Measurements from ENCODE around the gene HHATL.

The HHATL gene

GRCh38 chr3:42658771-42659390, 43.7 kb downstream of the HHATL start:
- CTCF ChIA-PET, result no interaction called here
- no peak for TF ChIP-seq ZNF626 (tag by site-specific recombination; IDR thresholded peaks at IDR 0.05)
- peak; percentile 95 for TF ChIP-seq ZNF513 (tag by site-specific recombination; IDR thresholded peaks at IDR 0.05)
- no peak for TF ChIP-seq KLF1 (tag by site-specific recombination; IDR thresholded peaks at IDR 0.05)
- TF ChIP-seq ZFP37 (tag by site-specific recombination; IDR thresholded peaks at IDR 0.05), result no peak
- TF ChIP-seq EGR2 (tag by site-specific recombination; IDR thresholded peaks at IDR 0.05; ENCODE audit: low read depth), result peak; percentile 81
- TF ChIP-seq ZFHX2 (tag by site-specific recombination; conservative IDR thresholded peaks at IDR 0.05), result peak; percentile 42
- H3K36me3 ChIP-seq (ENCODE audit: control insufficient read depth in 2 of 2, insufficient read depth in 1 of 2, low read length in 2 of 2), result peaks cover 0 to 57% of the 10 kb centered on the region in 2 experiments; a peak in 1 of 3 replicates
- POLR2A ChIA-PET, result no interaction called here
- H3K9me3 ChIP-seq (ENCODE audit: control insufficient read depth, insufficient read depth, low read depth, low read length), result no peaks in the 10 kb centered on the region
- no peak overlapping the region for H3K27ac ChIP-seq (ENCODE audit: extremely low read depth, low read depth, low read length)
- H3K4me3 ChIP-seq (ENCODE audit: low read depth, low read length), result no peak overlapping the region
- no peaks in the 10 kb centered on the region for H3K4me1 ChIP-seq (ENCODE audit: control insufficient read depth, insufficient read depth, low read length)

- POLR2A ChIA-PET, result no interaction called here
- Histone ChIP-seq H3K27ac (ENCODE audit: extremely low read depth, low read depth, low read length) (no peak overlapping the region), H3K4me3 (ENCODE audit: low read depth, low read length) (no peak overlapping the region), H3K4me1 (ENCODE audit: control insufficient read depth, insufficient read depth, low read length) (no peaks in the 10 kb centered on the region), H3K36me3 (ENCODE audit: control insufficient read depth in 2 of 2, insufficient read depth in 1 of 2, low read length in 2 of 2) (peaks cover 0 to 52% of the 10 kb centered on the region in 2 experiments; a peak in 1 of 3 replicates), H3K9me3 (ENCODE audit: control insufficient read depth, insufficient read depth, low read depth, low read length) (no peaks in the 10 kb centered on the region)
- CTCF ChIA-PET, result no interaction called here
- TF ChIP-seq ZNF18 (tag by site-specific recombination; IDR thresholded peaks at IDR 0.05), result no peak
- TF ChIP-seq ZNF324 (tag by site-specific recombination; IDR thresholded peaks at IDR 0.05), result no peak
- TF ChIP-seq OVOL3 (tag by site-specific recombination; IDR thresholded peaks at IDR 0.05), result no peak
- no peak for TF ChIP-seq SP3 (tag by site-specific recombination; IDR thresholded peaks at IDR 0.05)
- no peak for TF ChIP-seq ZBTB49 (tag by site-specific recombination; IDR thresholded peaks at IDR 0.05; ENCODE audit: low read depth)
- no peak for TF ChIP-seq ZSCAN18 (tag by site-specific recombination; IDR thresholded peaks at IDR 0.05)
- no peak for TF ChIP-seq RBAK (tag by site-specific recombination; IDR thresholded peaks at IDR 0.05)
- no peak for TF ChIP-seq ZNF629 (tag by site-specific recombination; IDR thresholded peaks at IDR 0.05)
- no peak for TF ChIP-seq ZNF155 (tag by site-specific recombination; IDR thresholded peaks at IDR 0.05)
- no peak for TF ChIP-seq ZNF274 (IDR thresholded peaks at IDR 0.05; ENCODE audit: low read length)
- no peak for TF ChIP-seq ZNF274 (tag by site-specific recombination; IDR thresholded peaks at IDR 0.05; ENCODE audit: borderline replicate concordance)
- no peak for TF ChIP-seq ZEB2 (tag by site-specific recombination; IDR thresholded peaks at IDR 0.05)
- no peak for TF ChIP-seq ZNF433 (tag by site-specific recombination; IDR thresholded peaks at IDR 0.05; ENCODE audit: low read depth)
- TF ChIP-seq YY1 (tag by site-specific recombination; IDR thresholded peaks at IDR 0.05), result no peak
- no peak for TF ChIP-seq REST (tag by site-specific recombination; IDR thresholded peaks at IDR 0.05)
- no peak for TF ChIP-seq ZNF561 (tag by site-specific recombination; IDR thresholded peaks at IDR 0.05; ENCODE audit: borderline replicate concordance)
These were observed 44.4 kb downstream of the HHATL start for GRCh38 chr3:42658091-42658770.
